Neural progenitor cell (in vitro differentiated cells): ENCODE results near the gene LRR1.

Experiments
- EZH2 ChIP-seq: fragments of 200-600 bp; sonication (generic); IDR thresholded peaks from 2 replicates; pipeline ENCODE4 v1.6.1; 2017; ENCODE audit warnings: antibody characterized with exemption, mild to moderate bottlenecking, moderate library complexity
- TF ChIP-seq, protein P1 (sequence below): fragments of 200-600 bp; sonication (generic); IDR thresholded peaks from 2 replicates; pipeline ENCODE4 v1.5.1; 2017; ENCODE audit warnings: antibody characterized with exemption, mild to moderate bottlenecking

DNA sequence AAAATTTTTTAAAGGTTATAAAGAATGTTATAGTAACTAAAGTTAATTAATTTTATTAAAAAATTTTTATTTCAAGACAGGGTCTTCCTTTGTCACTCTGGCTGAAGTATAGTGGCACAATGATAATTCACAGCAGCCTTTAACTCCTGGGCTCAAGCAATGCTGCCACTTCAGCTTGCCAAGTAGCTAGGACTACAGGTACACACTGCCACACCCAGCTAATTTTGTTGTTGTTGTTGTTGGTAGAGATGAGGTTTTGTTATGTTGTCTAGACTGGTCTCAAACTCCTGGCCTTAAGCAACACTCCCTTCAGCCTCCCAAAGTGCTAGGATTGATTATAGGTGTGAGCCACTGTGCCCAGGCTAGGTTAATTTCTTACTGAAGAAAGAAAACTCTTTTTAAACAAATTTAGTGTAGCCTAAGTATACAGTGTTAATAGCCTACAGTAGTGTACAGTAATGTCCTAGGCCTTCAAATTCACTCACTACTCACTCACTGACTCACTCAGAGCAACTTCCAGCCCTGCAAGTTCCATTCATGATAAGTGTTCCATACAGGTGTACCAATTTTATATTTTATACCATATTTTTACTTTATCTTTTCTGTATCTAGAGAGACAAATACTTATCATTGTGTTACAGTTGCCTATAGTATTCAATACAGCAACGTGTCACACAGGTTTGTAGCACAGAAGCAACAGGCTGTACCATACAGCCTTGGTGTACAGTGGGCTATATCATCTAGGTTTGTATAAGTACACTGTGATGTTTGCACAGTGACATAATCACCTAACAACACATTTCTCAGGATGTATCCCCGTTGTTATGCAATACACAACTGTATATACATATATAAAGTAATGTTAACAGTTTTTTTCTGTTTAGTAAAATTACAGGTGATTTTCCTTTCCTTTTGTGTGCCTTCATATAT, 61.1 kb downstream of the LRR1 start:
- TF ChIP-seq, protein P1, sequence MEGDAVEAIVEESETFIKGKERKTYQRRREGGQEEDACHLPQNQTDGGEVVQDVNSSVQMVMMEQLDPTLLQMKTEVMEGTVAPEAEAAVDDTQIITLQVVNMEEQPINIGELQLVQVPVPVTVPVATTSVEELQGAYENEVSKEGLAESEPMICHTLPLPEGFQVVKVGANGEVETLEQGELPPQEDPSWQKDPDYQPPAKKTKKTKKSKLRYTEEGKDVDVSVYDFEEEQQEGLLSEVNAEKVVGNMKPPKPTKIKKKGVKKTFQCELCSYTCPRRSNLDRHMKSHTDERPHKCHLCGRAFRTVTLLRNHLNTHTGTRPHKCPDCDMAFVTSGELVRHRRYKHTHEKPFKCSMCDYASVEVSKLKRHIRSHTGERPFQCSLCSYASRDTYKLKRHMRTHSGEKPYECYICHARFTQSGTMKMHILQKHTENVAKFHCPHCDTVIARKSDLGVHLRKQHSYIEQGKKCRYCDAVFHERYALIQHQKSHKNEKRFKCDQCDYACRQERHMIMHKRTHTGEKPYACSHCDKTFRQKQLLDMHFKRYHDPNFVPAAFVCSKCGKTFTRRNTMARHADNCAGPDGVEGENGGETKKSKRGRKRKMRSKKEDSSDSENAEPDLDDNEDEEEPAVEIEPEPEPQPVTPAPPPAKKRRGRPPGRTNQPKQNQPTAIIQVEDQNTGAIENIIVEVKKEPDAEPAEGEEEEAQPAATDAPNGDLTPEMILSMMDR, result no peak
- no peak for TF ChIP-seq EZH2
